Measurements from ENCODE around the gene ALG2. TPM values are rescaled to one million over a fixed set of nuclear protein-coding genes. Genes with fewer than 3 reads are reported as not detected.
A peak's percentile ranks its signal among the peaks of the same experiment; 100 is the strongest.
"Not testable (repeated sequence)": the region's sequence is repeated elsewhere in the genome, so short reads cannot be mapped to it uniquely, and the experiment has no call there.

ALG2 gene
- total and polyA plus RNA-seq, 2 of the 13 experiments (the other 11 are each of a cell fraction or from before 2014, with no cell fraction given), result 46.2 to 49.0 TPM

- Histone ChIP-seq H3K79me2 (ENCODE audit: insufficient read depth, low read length) (no peaks in the 10 kb centered on the region), H3K9me3 (ENCODE audit: low read length) (no peaks in the 10 kb centered on the region), H4K20me1 (ENCODE audit: insufficient read depth, low read length) (no peaks in the 10 kb centered on the region), H2AFZ (ENCODE audit: low read length) (no peak overlapping the region), H3K4me1 (ENCODE audit: insufficient read depth, low read length) (peaks cover 7% of the 10 kb centered on the region), H3K27ac (ENCODE audit: extremely low read length, insufficient read depth, low read length) (no peak overlapping the region), H3K27me3 (ENCODE audit: control insufficient read depth in 1 of 2, insufficient read depth in 2 of 2, low read length in 2 of 2) (no peaks in the 10 kb centered on the region), H3K9ac (ENCODE audit: insufficient read depth, low read depth, low read length) (no peak overlapping the region), H3K36me3 (replicated peaks in 1 of 2; ENCODE audit: control insufficient read depth in 1 of 2, insufficient read depth in 2 of 2, low read length in 2 of 2) (0 out of 5 replicates have a peak, but pooled peaks cover 0 to 1% of the 10 kb centered on the region in 2 experiments), H3K4me3 (replicated peaks in 1 of 3; ENCODE audit: insufficient read depth in 1 of 3, low read depth in 2 of 3, low read length in 3 of 3) (no peak overlapping the region), H3K4me2 (ENCODE audit: low read depth, low read length) (no peak overlapping the region)
- CTCF ChIA-PET (ENCODE audit: low intra/inter-chr PET ratio, low total read pairs), result no interaction called here
- ATAC-seq, result peak; percentile 38; the same call in 2 of the 3 replicates
- intact Hi-C loops (cut with micrococcal nuclease; ENCODE audit: unreplicated experiment), result no loop called here
- 81% methylated on average over 6 of the region's 6 CpGs for WGBS (ENCODE audit: low lambda C conversion rate)
- no peak for FAIRE-seq
- POLR2A ChIA-PET, result interaction anchor here (1.1 kb wide), 1 partner anchor 18 kb away, joined by 3 read pairs; the partner anchor contains the start of genes ALG2 and SEC61B
- peak; percentile 24; the same call in 1 of the 2 replicates for TF ChIP-seq CEBPB (IDR thresholded peaks at IDR 0.05; ENCODE audit: borderline replicate concordance, low read depth, low read length)
- no peak for TF ChIP-seq BATF2 (CRISPR knock-in tag; IDR thresholded peaks at IDR 0.05)
- in situ Hi-C loops (cut with HindIII; ENCODE audit: extremely low pct_ligation_motif_present, low pct_unique_long_range_greater_than_20kb), result no loop called here
- no TSS peak for BruUV-seq (replicated peaks)
- DNase-seq (ENCODE audit: low spot score), result no peak
Observed at GRCh38 chr9:99239341-99240060, 17.8 kb upstream of the ALG2 start.

- intact Hi-C loops (cut with micrococcal nuclease; ENCODE audit: unreplicated experiment), result no loop called here
- H2AFZ ChIP-seq (ENCODE audit: low read length), result no peak overlapping the region
- TF ChIP-seq KDM5B (CRISPR knock-in tag; IDR thresholded peaks at IDR 0.05; ENCODE audit: borderline replicate concordance), result no peak
- no peak for TF ChIP-seq PAX8 (CRISPR knock-in tag; IDR thresholded peaks at IDR 0.05; ENCODE audit: borderline replicate concordance)
- no peak for TF ChIP-seq CENPT (CRISPR knock-in tag; IDR thresholded peaks at IDR 0.05; ENCODE audit: low read depth)
- TF ChIP-seq HOXA7 (CRISPR knock-in tag; IDR thresholded peaks at IDR 0.05), result no peak
- TF ChIP-seq ZNF143 (CRISPR knock-in tag; IDR thresholded peaks at IDR 0.05), result no peak
- no peak for TF ChIP-seq MNT (IDR thresholded peaks at IDR 0.05)
- no peak for TF ChIP-seq FOXC1 (CRISPR knock-in tag; IDR thresholded peaks at IDR 0.05; ENCODE audit: borderline replicate concordance)
- TF ChIP-seq ADNP (CRISPR knock-in tag; IDR thresholded peaks at IDR 0.05), result no peak
- H3K4me1 ChIP-seq (ENCODE audit: insufficient read depth, low read length), result peaks cover 10% of the 10 kb centered on the region
- H3K4me3 ChIP-seq (replicated peaks in 1 of 3; ENCODE audit: insufficient read depth in 1 of 3, low read depth in 2 of 3, low read length in 3 of 3), result no peak overlapping the region
- H3K9ac ChIP-seq (ENCODE audit: insufficient read depth, low read depth, low read length), result no peak overlapping the region
- no peak for FAIRE-seq
- no peak overlapping the region for H3K4me2 ChIP-seq (ENCODE audit: low read depth, low read length)
- ChIA-PET CTCF (ENCODE audit: low intra/inter-chr PET ratio, low total read pairs) (no interaction called here), POLR2A (no interaction called here)
- H3K27me3 ChIP-seq (ENCODE audit: control insufficient read depth in 1 of 2, insufficient read depth in 2 of 2, low read length in 2 of 2), result no peaks in the 10 kb centered on the region
- DNase-seq (ENCODE audit: low spot score), result no peak
- no peak overlapping the region for H3K27ac ChIP-seq (ENCODE audit: extremely low read length, insufficient read depth, low read length)
- BruUV-seq (replicated peaks), result no TSS peak
- in situ Hi-C loops (cut with HindIII; ENCODE audit: extremely low pct_ligation_motif_present, low pct_unique_long_range_greater_than_20kb), result no loop called here
- peaks cover 1 to 3% of the 10 kb centered on the region in 2 experiments; a peak in 1 of 5 replicates for H3K36me3 ChIP-seq (replicated peaks in 1 of 2; ENCODE audit: control insufficient read depth in 1 of 2, insufficient read depth in 2 of 2, low read length in 2 of 2)
- no peaks in the 10 kb centered on the region for H3K9me3 ChIP-seq (ENCODE audit: low read length)
- no peak for ATAC-seq
- H3K79me2 ChIP-seq (ENCODE audit: insufficient read depth, low read length), result no peaks in the 10 kb centered on the region
- no peaks in the 10 kb centered on the region for H4K20me1 ChIP-seq (ENCODE audit: insufficient read depth, low read length)
Observed at GRCh38 chr9:99238331-99238730, 16.6 kb upstream of the ALG2 start.

- H3K27ac ChIP-seq (ENCODE audit: extremely low read length, insufficient read depth, low read length); H3K4me2 ChIP-seq (ENCODE audit: low read depth, low read length); intact Hi-C loops (cut with micrococcal nuclease; ENCODE audit: unreplicated experiment); H4K20me1 ChIP-seq (ENCODE audit: insufficient read depth, low read length); H3K79me2 ChIP-seq (ENCODE audit: insufficient read depth, low read length); BruUV-seq (replicated peaks); DNase-seq (ENCODE audit: low spot score); H3K9me3 ChIP-seq (ENCODE audit: low read length); POLR2A ChIA-PET; H3K4me3 ChIP-seq (replicated peaks in 1 of 3; ENCODE audit: insufficient read depth in 1 of 3, low read depth in 2 of 3, low read length in 3 of 3); CTCF ChIA-PET (ENCODE audit: low intra/inter-chr PET ratio, low total read pairs); ATAC-seq; H3K36me3 ChIP-seq (replicated peaks in 1 of 2; ENCODE audit: control insufficient read depth in 1 of 2, insufficient read depth in 2 of 2, low read length in 2 of 2); in situ Hi-C loops (cut with HindIII; ENCODE audit: extremely low pct_ligation_motif_present, low pct_unique_long_range_greater_than_20kb); FAIRE-seq; H2AFZ ChIP-seq (ENCODE audit: low read length); H3K9ac ChIP-seq (ENCODE audit: insufficient read depth, low read depth, low read length); H3K27me3 ChIP-seq (ENCODE audit: control insufficient read depth in 1 of 2, insufficient read depth in 2 of 2, low read length in 2 of 2): not testable (repeated sequence)
- H3K4me1 ChIP-seq (ENCODE audit: insufficient read depth, low read length), result peaks cover 10% of the 10 kb centered on the region
- 94% methylated on average over 4 of the region's 4 CpGs for WGBS (ENCODE audit: low lambda C conversion rate)
Observed at GRCh38 chr9:99237849-99238248, 16.1 kb upstream of the ALG2 start.

All from HepG2 (cell line).